Heart left ventricle (tissue), 13 donors: ENCODE data around the gene ANLN.

Experiments
- CTCF ChIP-seq, 12 donors: fragments of 200-600 bp; sonication (generic) in 4 of 12; IDR thresholded peaks; one replicate each; pipeline versions ENCODE4 v1.5.0 to v1.8.0; 2018 to 2022; ENCODE audit warnings: antibody characterized with exemption in 12 of 12, mild to moderate bottlenecking in 5 of 12
- POLR2A ChIP-seq, 2 donors: fragments of 450-650 bp; IDR thresholded peaks; one replicate each; pipeline ENCODE4 v1.6.1; 2017; ENCODE audit warnings: antibody characterized with exemption in 2 of 2, mild to moderate bottlenecking in 2 of 2, moderate library complexity in 2 of 2
- donor health status: ischemic (EF 13 %, LVEDD 7.1; RV severe dilation, severe dysfunction).
- donor health status: DM: no; HTN: yes; CAD: no.
- donor health status: DM: no; HTN: no; CAD: no.
- donor health status: ischemic (EF 25% LVEDD 6.9; RV normal size, moderate dysfunction).
- donor health status: ischemic (EF 25% LVEDD 5.7; RV mildly dilated, moderate dysfunction).
- donor health status: ischemic (EF 35%, LVEDD 5.7; RV mildly dilated, moderate dysfunction).
- donor health status: nonischemic (EF 11% LVEDD 7.7; RV severe dilation, severe dysfunction).
- donor health status: DM: yes; HTN: yes; CAD: no.
- donor health status: PGD.
- donor health status: ischemic (EF 29% LVEDD 5.4; RV normal size, mild dysfunction).
- donor health status: nonischemic (EF 23%, LVEDD 6.1; RV moderate dilation, normal function).

- TF ChIP-seq CTCF (IDR thresholded peaks at IDR 0.05): no peak
- no peak for TF ChIP-seq POLR2A (IDR thresholded peaks at IDR 0.05)
These were observed 85.7 kb downstream of the ANLN start for GRCh38 chr7:36475381-36475780.
